Measurements from ENCODE around the gene ITGA8. TPM values are rescaled to one million over a fixed set of nuclear protein-coding genes. Genes with fewer than 3 reads are reported as not detected.

ITGA8 gene
- total and polyA plus RNA-seq, 2 of the 4 experiments (the other 2 are of a cell fraction), result under 0.01 to 0.02 TPM

DNA sequence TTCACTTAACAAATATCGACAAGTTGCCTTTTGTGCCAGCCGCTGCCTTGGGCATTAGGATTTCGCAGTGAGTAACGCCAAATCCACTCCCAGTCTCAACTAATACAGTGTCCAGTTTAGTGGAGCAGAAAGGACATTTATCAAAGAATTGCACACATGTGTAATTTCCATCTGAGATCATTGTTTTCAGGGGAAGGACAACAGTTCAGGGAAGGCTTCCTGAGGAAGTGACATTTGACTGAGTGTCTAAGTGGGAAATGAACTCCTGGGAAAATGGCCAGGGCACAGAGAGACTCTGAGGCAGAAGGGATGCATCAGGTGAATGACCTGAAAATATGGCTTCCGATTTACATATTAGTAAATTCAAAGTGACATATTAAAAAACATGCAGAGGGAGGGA is 89.4 kb downstream of the ITGA8 start:
- H3K56ac ChIP-seq (ENCODE audit: extremely low read depth, insufficient read depth, low read length), result no peak overlapping the region
- no peak overlapping the region for H3K27ac ChIP-seq (ENCODE audit: insufficient read depth, low read length)
- no peak overlapping the region for H2BK120ac ChIP-seq (ENCODE audit: low read depth, low read length)
- WGBS, 2 experiments (ENCODE audit: extremely low coverage in 2 of 2, insufficient read length in 1 of 2), result no CpG with 5 or more reads among the region's 5 CpGs
- H3K27me3 ChIP-seq (ENCODE audit: control insufficient read depth, insufficient read depth, low read length), result peaks cover 1% of the 10 kb centered on the region; the same call in 1 of the 2 replicates
- no peak overlapping the region for H3K23ac ChIP-seq (ENCODE audit: low read depth, low read length)
- H2AFZ ChIP-seq (replicated peaks; ENCODE audit: low read length, poor library complexity), result no peak overlapping the region
- no peak overlapping the region for H2BK20ac ChIP-seq (ENCODE audit: low read depth, low read length)
- no peak overlapping the region for H2AK5ac ChIP-seq (ENCODE audit: low read depth, low read length)
- H2AK9ac ChIP-seq (replicated peaks; ENCODE audit: low read depth, low read length, poor library complexity), result no peak overlapping the region
- no peaks in the 10 kb centered on the region for H3K9me3 ChIP-seq (ENCODE audit: control insufficient read depth, insufficient read depth, low read length)
- no peaks in the 10 kb centered on the region for H3K79me1 ChIP-seq (ENCODE audit: low read depth in 1 of 2, low read length in 2 of 2)
- ChIA-PET POLR2A (ENCODE audit: unreplicated experiment) (no interaction called here), CTCF (no interaction called here)
- H3K4me3 ChIP-seq (ENCODE audit: insufficient read depth, low read depth, low read length), result no peak overlapping the region
- H4K91ac ChIP-seq (ENCODE audit: insufficient read depth, low read depth, low read length), result no peak overlapping the region
- H4K8ac ChIP-seq (ENCODE audit: low read depth in 2 of 2, low read length in 2 of 2), result no peak overlapping the region
- no peak for DNase-seq
- H3K9me1 ChIP-seq (ENCODE audit: insufficient read depth, low read length), result no peaks in the 10 kb centered on the region
- no peaks in the 10 kb centered on the region for H3K4me1 ChIP-seq (ENCODE audit: control insufficient read depth, insufficient read depth, low read length)
- no peak overlapping the region for H3K9ac ChIP-seq (ENCODE audit: low read depth, low read length)
- TF ChIP-seq, protein P1, sequence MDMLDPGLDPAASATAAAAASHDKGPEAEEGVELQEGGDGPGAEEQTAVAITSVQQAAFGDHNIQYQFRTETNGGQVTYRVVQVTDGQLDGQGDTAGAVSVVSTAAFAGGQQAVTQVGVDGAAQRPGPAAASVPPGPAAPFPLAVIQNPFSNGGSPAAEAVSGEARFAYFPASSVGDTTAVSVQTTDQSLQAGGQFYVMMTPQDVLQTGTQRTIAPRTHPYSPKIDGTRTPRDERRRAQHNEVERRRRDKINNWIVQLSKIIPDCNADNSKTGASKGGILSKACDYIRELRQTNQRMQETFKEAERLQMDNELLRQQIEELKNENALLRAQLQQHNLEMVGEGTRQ (IDR thresholded peaks at IDR 0.05; ENCODE audit: low read depth, low read length), result no peak
- TF ChIP-seq MAFK (IDR thresholded peaks at IDR 0.05; ENCODE audit: low read depth, low read length), result no peak
- TF ChIP-seq CEBPB (IDR thresholded peaks at IDR 0.05; ENCODE audit: low read depth, low read length), result no peak
- TF ChIP-seq, protein P2, sequence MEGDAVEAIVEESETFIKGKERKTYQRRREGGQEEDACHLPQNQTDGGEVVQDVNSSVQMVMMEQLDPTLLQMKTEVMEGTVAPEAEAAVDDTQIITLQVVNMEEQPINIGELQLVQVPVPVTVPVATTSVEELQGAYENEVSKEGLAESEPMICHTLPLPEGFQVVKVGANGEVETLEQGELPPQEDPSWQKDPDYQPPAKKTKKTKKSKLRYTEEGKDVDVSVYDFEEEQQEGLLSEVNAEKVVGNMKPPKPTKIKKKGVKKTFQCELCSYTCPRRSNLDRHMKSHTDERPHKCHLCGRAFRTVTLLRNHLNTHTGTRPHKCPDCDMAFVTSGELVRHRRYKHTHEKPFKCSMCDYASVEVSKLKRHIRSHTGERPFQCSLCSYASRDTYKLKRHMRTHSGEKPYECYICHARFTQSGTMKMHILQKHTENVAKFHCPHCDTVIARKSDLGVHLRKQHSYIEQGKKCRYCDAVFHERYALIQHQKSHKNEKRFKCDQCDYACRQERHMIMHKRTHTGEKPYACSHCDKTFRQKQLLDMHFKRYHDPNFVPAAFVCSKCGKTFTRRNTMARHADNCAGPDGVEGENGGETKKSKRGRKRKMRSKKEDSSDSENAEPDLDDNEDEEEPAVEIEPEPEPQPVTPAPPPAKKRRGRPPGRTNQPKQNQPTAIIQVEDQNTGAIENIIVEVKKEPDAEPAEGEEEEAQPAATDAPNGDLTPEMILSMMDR (conservative IDR thresholded peaks at IDR 0.05; ENCODE audit: low read depth, low read length), result no peak
- TF ChIP-seq MXI1 (IDR thresholded peaks at IDR 0.05; ENCODE audit: borderline replicate concordance, low read depth, low read length), result no peak
- no peaks in the 10 kb centered on the region for H4K20me1 ChIP-seq (ENCODE audit: insufficient read depth, low read length)
- dilution Hi-C loops (cut with HindIII; ENCODE audit: low sequenced_read_pairs, unreplicated experiment) (no loop called here), in situ Hi-C loops (cut with MboI; ENCODE audit: low sequenced_read_pairs) (no loop called here), intact Hi-C loops (cut with micrococcal nuclease) (no loop called here)
- no peak overlapping the region for H3K14ac ChIP-seq (replicated peaks; ENCODE audit: low read depth, low read length)
- no peak overlapping the region for H3K4me2 ChIP-seq (ENCODE audit: low read depth, low read length)
- no peak for ATAC-seq (ENCODE audit: low read depth)
- H2BK5ac ChIP-seq (ENCODE audit: low read depth, low read length, poor library complexity, severe bottlenecking), result no peak overlapping the region
- no peak overlapping the region for H3K18ac ChIP-seq (ENCODE audit: low read depth, low read length)
- no peak overlapping the region for H4K5ac ChIP-seq (ENCODE audit: low read depth, low read length)
- no peak overlapping the region for H2BK15ac ChIP-seq (ENCODE audit: low read depth, low read length)
- no peaks in the 10 kb centered on the region for H3K36me3 ChIP-seq (ENCODE audit: control insufficient read depth, insufficient read depth, low read length)
- no peak overlapping the region for H3K4ac ChIP-seq (ENCODE audit: low read depth, low read length)
- no TSS peak for BruUV-seq (replicated peaks)
